ENCODE data around the gene MVB12B. TPM values are rescaled to one million over a fixed set of nuclear protein-coding genes. Genes with fewer than 3 reads are reported as not detected.
A peak's percentile ranks its signal among the peaks of the same experiment; 100 is the strongest.

The MVB12B gene
- total and polyA plus RNA-seq, 2 of the 13 experiments (the other 11 are each of a cell fraction or from before 2014, with no cell fraction given): 12.1 to 30.1 TPM

- no peaks in the 10 kb centered on the region for H3K36me3 ChIP-seq (replicated peaks in 1 of 2; ENCODE audit: control insufficient read depth in 1 of 2, insufficient read depth in 2 of 2, low read length in 2 of 2)
- peak overlapping the region; percentile 32 for H3K27ac ChIP-seq (ENCODE audit: extremely low read length, insufficient read depth, low read length)
- TF ChIP-seq ZFP41 (CRISPR knock-in tag; IDR thresholded peaks at IDR 0.05; ENCODE audit: borderline replicate concordance) (no peak), ZNF280B (CRISPR knock-in tag; IDR thresholded peaks at IDR 0.05; ENCODE audit: borderline replicate concordance) (no peak), SUZ12 (IDR thresholded peaks at IDR 0.05; ENCODE audit: low read depth, low read length) (no peak), TFE3 (CRISPR knock-in tag; IDR thresholded peaks at IDR 0.05) (peak; percentile 25; the same call in 1 of the 2 replicates), MAX (IDR thresholded peaks at IDR 0.05) (0 out of 2 replicates have a peak, but pooled peaks have one; percentile 42), ARID2 (CRISPR knock-in tag; IDR thresholded peaks at IDR 0.05; ENCODE audit: borderline replicate concordance) (0 out of 2 replicates have a peak, but pooled peaks have one; percentile 39), NFIB (CRISPR knock-in tag; IDR thresholded peaks at IDR 0.05; ENCODE audit: borderline replicate concordance) (no peak), ZNF414 (CRISPR knock-in tag; IDR thresholded peaks at IDR 0.05) (no peak)
- ChIA-PET POLR2A (interaction anchor here (0.8 to 2.0 kb wide), 2 partner anchors 9 to 37 kb away, joined by 3 to 5 read pairs; no protein-coding TSS in a partner anchor), CTCF (ENCODE audit: low intra/inter-chr PET ratio, low total read pairs) (no interaction called here)
- DNase-seq (ENCODE audit: low spot score) (no peak), ATAC-seq (no peak), FAIRE-seq (peak; percentile 58)
- 0 out of 2 replicates have a peak overlapping the region, but pooled peaks have one; percentile 18 for H3K9ac ChIP-seq (ENCODE audit: insufficient read depth, low read depth, low read length)
- in situ Hi-C loops (cut with HindIII; ENCODE audit: extremely low pct_ligation_motif_present, low pct_unique_long_range_greater_than_20kb): no loop called here
- H3K4me2 ChIP-seq (ENCODE audit: low read depth, low read length): peak overlapping the region; percentile 75
- H3K27me3 ChIP-seq (ENCODE audit: control insufficient read depth in 1 of 2, insufficient read depth in 2 of 2, low read length in 2 of 2): no peaks in the 10 kb centered on the region
- H3K79me2 ChIP-seq (ENCODE audit: insufficient read depth, low read length): no peaks in the 10 kb centered on the region
- no peaks in the 10 kb centered on the region for H4K20me1 ChIP-seq (ENCODE audit: insufficient read depth, low read length)
- WGBS (ENCODE audit: low lambda C conversion rate): 31% methylated on average over 9 of the region's 9 CpGs
- peak overlapping the region; percentile 16 for H2AFZ ChIP-seq (ENCODE audit: low read length)
- BruUV-seq (replicated peaks): no TSS peak
- no peaks in the 10 kb centered on the region for H3K9me3 ChIP-seq (ENCODE audit: low read length)
- H3K4me1 ChIP-seq (ENCODE audit: insufficient read depth, low read length): peaks cover 67% of the 10 kb centered on the region
- intact Hi-C loops (cut with micrococcal nuclease; ENCODE audit: unreplicated experiment): loop anchor here (1.0 kb wide), 1 partner anchor 9 kb away; no protein-coding TSS in a partner anchor
- peak overlapping the region in 1 of 3 experiments; percentile 36; a peak in 1 of 6 replicates for H3K4me3 ChIP-seq (replicated peaks in 1 of 3; ENCODE audit: insufficient read depth in 1 of 3, low read depth in 2 of 3, low read length in 3 of 3)
Measured at GRCh38 chr9:126517833-126518356, 191.3 kb downstream of the MVB12B start.
